Mucosa of descending colon (tissue), 3 donors: Measurements from ENCODE around the gene PLAC1. TPM values are rescaled to one million over a fixed set of nuclear protein-coding genes. Genes with fewer than 3 reads are reported as not detected.

Source experiments
- ATAC-seq: fragments of 200-7000 bp; cut with Tn5 transposase; one replicate; pipeline ENCODE4 v1.9.1; 2020; ENCODE audit warnings: mild to moderate bottlenecking, moderate library complexity
- DNase-seq, 3 donors: peaks; one replicate each; pipeline ENCODE4 v3.0.0-alpha.2; 2020
- H3K36me3 ChIP-seq: fragments of 200-600 bp; one replicate; pipeline ENCODE4 v1.8.0; 2021; ENCODE audit warnings: low read depth, mild to moderate bottlenecking
- H3K4me1 ChIP-seq: fragments of 200-600 bp; one replicate; pipeline ENCODE4 v1.8.0; 2021; ENCODE audit warnings: low read depth, mild to moderate bottlenecking
- H3K4me3 ChIP-seq: fragments of 200-600 bp; one replicate; pipeline ENCODE4 v1.8.0; 2021; ENCODE audit warnings: mild to moderate bottlenecking
- H3K9me3 ChIP-seq: fragments of 200-600 bp; one replicate; pipeline ENCODE4 v1.8.0; 2021; ENCODE audit warnings: mild to moderate bottlenecking
- CTCF ChIP-seq: fragments of 200-600 bp; IDR thresholded peaks from one replicate; pipeline ENCODE4 v1.8.0; 2022; ENCODE audit warnings: antibody characterized with exemption, mild to moderate bottlenecking
- intact Hi-C, 2 donors: fragments of 100-400 bp; cut with DNase I in 1 of 2; cut with micrococcal nuclease in 1 of 2; formaldehyde crosslinking; loops; one replicate each; pipeline versions ENCODE4 v1.11.0 to v1.11.1; 2022; cut with DNase I, micrococcal nuclease
- total RNA-seq, 3 donors: library from RNA; stranded (reverse); fragmentation: NEBNext Ultra II Directional in 2 of 3; extraction: Animal tissue kit (Norgen Biotek cat#: 25700) in 2 of 3; gene quantifications; one replicate each; pipeline versions ENCODE4 v1.2.1 to v1.2.4, GENCODE V29; 2021 to 2023
- donor health status: DM: no; HTN: no; CAD: no; lungs with moderate emphysema.
- donor health status: DM: no; HTN: no; CAD: no.
- donor health status: DM: no; HTN: yes; CAD: no.

Gene PLAC1
- total RNA-seq, 3 donors from 2014 or later, result not detected

- Histone ChIP-seq H3K9me3 (no peaks in the 10 kb centered on the region), H3K4me3 (no peak overlapping the region), H3K4me1 (no peaks in the 10 kb centered on the region), H3K36me3 (no peaks in the 10 kb centered on the region)
- ATAC-seq, result no peak
- no peak for TF ChIP-seq CTCF
- intact Hi-C loops, result no loop called here
- no peak for DNase-seq
Measured at GRCh38 chrX:134626434-134626833, 31.8 kb downstream of the PLAC1 start.

- H3K4me1 ChIP-seq, result no peaks in the 10 kb centered on the region
- no peak for ATAC-seq
- H3K36me3 ChIP-seq, result no peaks in the 10 kb centered on the region
- no peak for TF ChIP-seq CTCF
- intact Hi-C loops, result no loop called here
- no peaks in the 10 kb centered on the region for H3K9me3 ChIP-seq
- DNase-seq, result no peak
- H3K4me3 ChIP-seq, result no peak overlapping the region
Measured at GRCh38 chrX:134625315-134625718, 33.0 kb downstream of the PLAC1 start.

- no peaks in the 10 kb centered on the region for H3K4me1 ChIP-seq
- H3K9me3 ChIP-seq, result no peaks in the 10 kb centered on the region
- no peak overlapping the region for H3K4me3 ChIP-seq
- intact Hi-C loops, result no loop called here
- no peak for ATAC-seq
- no peaks in the 10 kb centered on the region for H3K36me3 ChIP-seq
- no peak for DNase-seq
- no peak for TF ChIP-seq CTCF
Measured at GRCh38 chrX:134624046-134624430, 34.2 kb downstream of the PLAC1 start.

GRCh38 chrX:134623293-134624045 is 34.8 kb downstream of the PLAC1 start:
- no peaks in the 10 kb centered on the region for H3K9me3 ChIP-seq
- no peak for DNase-seq
- H3K4me1 ChIP-seq, result no peaks in the 10 kb centered on the region
- TF ChIP-seq CTCF, result no peak
- H3K4me3 ChIP-seq, result no peak overlapping the region
- no peak for ATAC-seq
- intact Hi-C loops, result no loop called here
- no peaks in the 10 kb centered on the region for H3K36me3 ChIP-seq

- H3K36me3 ChIP-seq, result no peaks in the 10 kb centered on the region
- no peak for TF ChIP-seq CTCF
- H3K4me3 ChIP-seq, result no peak overlapping the region
- no peak for ATAC-seq
- H3K9me3 ChIP-seq, result no peaks in the 10 kb centered on the region
- intact Hi-C loops, result no loop called here
- no peak for DNase-seq
- H3K4me1 ChIP-seq, result no peaks in the 10 kb centered on the region
Measured at GRCh38 chrX:134622813-134623185, 35.5 kb downstream of the PLAC1 start.
